BJ (cell line): Measurements from ENCODE around the gene FOXI1. TPM values are rescaled to one million over a fixed set of nuclear protein-coding genes. Genes with fewer than 3 reads are reported as not detected.

Experiments used
- CTCF ChIA-PET: fragments of 350-600 bp; formaldehyde crosslinking; extraction: SDS; loops from one replicate; lab custom pipeline; 2021; ENCODE audit warnings: antibody characterized with exemption, inconsistent platforms; lab: Yijun Ruan, JAX
- POLR2A ChIA-PET: fragments of 300-600 bp; sonication (Branson Sonifier 250); formaldehyde crosslinking; extraction: SDS; loops from one replicate; lab custom pipeline; 2021; ENCODE audit warnings: antibody characterized with exemption; lab: Charles Lee
- DNase-seq: peaks from one replicate; pipeline ENCODE4 v3.0.0-alpha.2; 2011; ENCODE audit warnings: low read depth
- H3K27me3 ChIP-seq: 2 replicates; pipeline ENCODE4 v1.6.0; 2011; ENCODE audit warnings: low read length; ENCODE audit not compliant: control insufficient read depth, insufficient read depth
- H3K36me3 ChIP-seq: 2 replicates; pipeline ENCODE4 v1.5.1; 2011; ENCODE audit warnings: low read length; ENCODE audit not compliant: control insufficient read depth, insufficient read depth
- H3K4me3 ChIP-seq: 2 replicates; pipeline ENCODE4 v1.5.1; 2011; ENCODE audit warnings: low read depth, mild to moderate bottlenecking, control low read depth, low read length
- polyA plus RNA-seq: library from polyadenylated mRNA; depleted of rRNA; stranded (reverse); fragments of >200 nt; gene quantifications from 2 replicates; pipeline ENCODE4 v1.2.3, GENCODE V29; 2011
- TF ChIP-seq, protein P1 (sequence below): IDR thresholded peaks from 2 replicates; pipeline ENCODE4 v1.5.1; 2011; ENCODE audit warnings: low read depth, mild to moderate bottlenecking, control low read depth, inconsistent platforms, low read length, moderate library complexity; ENCODE audit not compliant: insufficient read depth

Gene FOXI1
- polyA plus RNA-seq, 1 experiment: not detected

DNA sequence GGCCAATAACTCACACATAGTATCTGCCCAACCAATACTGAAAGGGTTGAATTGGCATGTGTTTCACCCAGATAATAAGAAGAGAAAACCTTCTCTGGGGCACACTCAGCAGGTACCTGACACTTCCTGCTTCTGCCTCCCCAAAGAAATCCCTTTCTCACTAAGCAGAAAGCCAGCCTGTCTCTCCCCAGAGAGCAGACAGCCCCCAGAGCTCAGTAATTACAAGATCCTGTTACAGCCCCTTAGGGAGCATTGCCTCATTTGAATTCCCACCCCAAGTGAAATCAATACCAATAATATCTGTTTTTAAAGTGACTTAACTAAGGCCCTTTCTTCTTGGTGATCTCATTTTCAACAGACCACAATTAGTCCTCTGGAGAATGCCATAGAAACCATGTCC, 38.5 kb upstream of the FOXI1 start:
- Histone ChIP-seq H3K27me3 (no peaks in the 10 kb centered on the region), H3K36me3 (no peaks in the 10 kb centered on the region), H3K4me3 (no peak overlapping the region)
- TF ChIP-seq, protein P1, sequence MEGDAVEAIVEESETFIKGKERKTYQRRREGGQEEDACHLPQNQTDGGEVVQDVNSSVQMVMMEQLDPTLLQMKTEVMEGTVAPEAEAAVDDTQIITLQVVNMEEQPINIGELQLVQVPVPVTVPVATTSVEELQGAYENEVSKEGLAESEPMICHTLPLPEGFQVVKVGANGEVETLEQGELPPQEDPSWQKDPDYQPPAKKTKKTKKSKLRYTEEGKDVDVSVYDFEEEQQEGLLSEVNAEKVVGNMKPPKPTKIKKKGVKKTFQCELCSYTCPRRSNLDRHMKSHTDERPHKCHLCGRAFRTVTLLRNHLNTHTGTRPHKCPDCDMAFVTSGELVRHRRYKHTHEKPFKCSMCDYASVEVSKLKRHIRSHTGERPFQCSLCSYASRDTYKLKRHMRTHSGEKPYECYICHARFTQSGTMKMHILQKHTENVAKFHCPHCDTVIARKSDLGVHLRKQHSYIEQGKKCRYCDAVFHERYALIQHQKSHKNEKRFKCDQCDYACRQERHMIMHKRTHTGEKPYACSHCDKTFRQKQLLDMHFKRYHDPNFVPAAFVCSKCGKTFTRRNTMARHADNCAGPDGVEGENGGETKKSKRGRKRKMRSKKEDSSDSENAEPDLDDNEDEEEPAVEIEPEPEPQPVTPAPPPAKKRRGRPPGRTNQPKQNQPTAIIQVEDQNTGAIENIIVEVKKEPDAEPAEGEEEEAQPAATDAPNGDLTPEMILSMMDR: no peak
- CTCF ChIA-PET: interaction anchor here (1.2 to 1.7 kb wide), 2 partner anchors 86 to 365 kb away, joined by 3 to 4 read pairs; no protein-coding TSS in a partner anchor
- DNase-seq: no peak
- POLR2A ChIA-PET: no interaction called here

DNA sequence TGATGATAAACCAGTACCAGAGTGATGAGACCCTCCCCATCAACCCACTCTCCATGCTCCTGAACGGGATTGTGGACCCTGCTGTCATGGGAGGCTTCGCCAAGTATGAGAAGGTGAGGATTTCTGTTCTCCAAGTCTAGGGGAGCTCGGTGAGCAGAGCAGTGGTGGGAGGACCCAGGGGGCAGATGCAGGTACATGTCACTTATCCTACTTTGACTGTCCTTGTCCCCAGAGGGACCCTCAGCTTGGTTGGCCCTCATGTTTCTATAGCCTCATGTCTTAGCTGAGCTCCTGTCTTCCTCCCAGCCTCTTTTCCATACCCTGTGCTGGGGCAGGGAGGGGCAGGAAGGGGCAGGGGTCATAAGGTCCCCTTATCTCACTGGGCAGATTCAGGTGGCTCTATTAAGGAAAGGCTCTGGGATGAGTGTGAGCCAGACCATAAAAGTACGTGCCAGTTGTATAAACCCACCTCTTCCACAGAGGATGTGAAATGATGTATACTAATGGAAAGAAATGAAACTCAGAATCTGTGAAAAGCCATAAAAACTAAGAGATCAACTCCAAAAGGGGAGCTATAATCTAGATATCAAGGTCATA, 38.0 kb upstream of the FOXI1 start:
- ChIA-PET CTCF (interaction anchor here (1.2 to 1.7 kb wide), 2 partner anchors 87 to 365 kb away, joined by 3 to 4 read pairs; no protein-coding TSS in a partner anchor), POLR2A (no interaction called here)
- TF ChIP-seq, protein P1: no peak

DNA sequence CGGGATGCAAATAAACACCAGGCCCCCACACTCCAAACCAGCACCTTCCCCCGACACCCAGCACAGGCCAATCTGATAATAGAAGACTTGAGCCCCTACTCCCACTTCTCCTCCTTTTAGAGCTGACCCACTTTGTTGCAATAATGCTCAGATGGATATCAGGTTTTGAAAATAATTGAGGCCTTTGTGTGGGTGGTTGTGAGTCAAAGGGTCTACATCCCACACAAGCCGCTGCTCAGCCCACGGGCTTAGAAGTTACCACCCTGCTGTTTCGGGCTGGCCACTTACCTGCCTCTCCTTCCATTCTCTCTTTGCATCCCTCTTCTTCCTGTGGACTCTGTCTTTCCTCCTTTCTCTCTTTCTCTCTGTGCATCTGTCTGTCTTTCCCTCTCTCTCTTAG, 36.2 kb upstream of the FOXI1 start:
- DNase-seq: no peak
- ChIA-PET POLR2A (no interaction called here), CTCF (interaction anchor here (2.1 kb wide), 1 partner anchor 10 kb away, joined by 5 read pairs; no protein-coding TSS in a partner anchor)
- Histone ChIP-seq H3K4me3 (no peak overlapping the region), H3K27me3 (no peaks in the 10 kb centered on the region), H3K36me3 (no peaks in the 10 kb centered on the region)
- TF ChIP-seq, protein P1: no peak

More for the DNA sequence above, 38.0 kb upstream of the FOXI1 start:
- no peak overlapping the region for H3K4me3 ChIP-seq
- no peak for DNase-seq
- no peaks in the 10 kb centered on the region for H3K27me3 ChIP-seq
- H3K36me3 ChIP-seq: no peaks in the 10 kb centered on the region

DNA sequence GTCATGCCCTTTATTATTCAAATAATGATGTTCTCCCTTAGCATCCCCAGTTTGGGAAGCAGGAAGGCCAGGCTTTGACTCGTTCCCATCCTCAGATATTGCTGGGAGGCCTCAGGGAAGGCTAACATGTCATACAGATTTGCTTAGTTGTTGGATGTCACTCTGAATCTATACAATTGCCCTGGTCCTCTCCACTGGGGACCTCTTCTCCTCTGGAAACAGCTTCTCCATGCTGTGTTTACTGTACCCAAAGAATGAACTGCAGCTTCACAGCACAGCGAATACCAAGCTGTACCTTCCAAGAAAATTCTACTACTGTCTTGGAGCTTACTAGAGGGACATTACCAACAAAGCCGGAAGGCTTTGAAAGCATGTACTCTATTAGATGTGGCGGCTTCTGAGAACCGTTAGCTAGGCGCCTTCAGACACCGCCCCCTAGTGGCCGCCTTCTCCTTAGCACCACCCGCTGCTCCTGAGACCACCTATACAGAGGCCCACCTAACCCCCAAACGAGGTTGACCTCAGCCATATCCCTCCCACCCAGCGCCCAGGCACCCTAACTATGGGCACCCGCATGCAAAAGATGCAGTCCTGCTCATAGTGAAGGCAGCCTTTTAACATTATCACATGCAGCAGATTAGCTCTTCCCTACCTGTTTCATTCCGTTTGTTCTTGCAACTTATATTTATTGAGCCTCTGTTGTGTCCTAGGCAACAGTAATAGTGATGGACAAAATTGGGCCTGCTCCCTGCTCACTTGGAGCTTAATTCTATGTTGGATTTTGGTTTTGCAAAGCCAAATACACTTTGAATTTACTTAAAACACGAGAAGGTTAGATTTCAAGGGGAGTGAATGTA, 34.9 kb upstream of the FOXI1 start:
- DNase-seq: no peak
- POLR2A ChIA-PET: no interaction called here
- Histone ChIP-seq H3K36me3 (no peaks in the 10 kb centered on the region), H3K4me3 (no peak overlapping the region), H3K27me3 (no peaks in the 10 kb centered on the region)
- TF ChIP-seq, protein P1: peak; percentile 85
- CTCF ChIA-PET: interaction anchor here (0.7 to 2.1 kb wide), 31 partner anchors 8 to 1084 kb away, joined by 3 to 35 read pairs (median 4); partner anchors contain the start of gene INSYN2B

DNA sequence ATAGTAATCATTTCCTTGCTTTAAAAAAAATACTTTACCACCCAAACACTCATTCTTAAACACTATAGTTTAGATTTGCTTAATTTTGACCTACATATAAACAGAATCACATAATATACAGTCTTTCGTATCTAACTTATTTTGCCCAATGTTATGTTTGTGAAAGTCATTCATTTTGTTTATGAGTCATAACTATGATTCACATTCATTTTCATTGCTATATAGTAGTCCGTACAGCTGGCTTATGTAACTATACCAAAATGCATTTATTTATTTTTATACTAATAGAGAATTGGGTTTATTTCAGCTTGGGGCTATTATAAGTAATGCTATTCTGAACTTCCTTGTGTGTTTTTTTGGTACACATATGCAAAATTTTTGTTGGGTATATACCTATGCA, 33.9 kb upstream of the FOXI1 start:
- DNase-seq: no peak
- no peaks in the 10 kb centered on the region for H3K27me3 ChIP-seq
- POLR2A ChIA-PET: no interaction called here
- TF ChIP-seq, protein P1: no peak
- CTCF ChIA-PET: interaction anchor here (0.7 to 2.1 kb wide), 22 partner anchors 7 to 491 kb away, joined by 3 to 35 read pairs (median 4); partner anchors contain the start of gene INSYN2B
- H3K36me3 ChIP-seq: no peaks in the 10 kb centered on the region
- H3K4me3 ChIP-seq: no peak overlapping the region
